A549 (cell line): ENCODE results near the gene VMO1. TPM values are rescaled to one million over a fixed set of nuclear protein-coding genes. Genes with fewer than 3 reads are reported as not detected.

ENCODE experiments used
- ATAC-seq, 2 experiments: fragments of 200-7000 bp in 1 of 2; fragments of >200 bp in 1 of 2; cut with Nextera tagmentation in 1 of 2; cut with Tn5 transposase in 1 of 2; 3 replicates each; pipeline versions ENCODE4 v1.8.0 to v1.9.1; 2018 to 2020; ENCODE audit warnings: mild to moderate bottlenecking in 1 of 2, moderate library complexity in 1 of 2
- CTCF ChIA-PET: fragments of 300-600 bp; sonication (Branson Sonifier 250); formaldehyde crosslinking; extraction: SDS; loops from one replicate; lab custom pipeline; 2021; ENCODE audit warnings: antibody characterized with exemption, inconsistent platforms; lab: Yijun Ruan, JAX
- POLR2A ChIA-PET: fragments of 350-600 bp; formaldehyde crosslinking; extraction: SDS; loops from one replicate; lab custom pipeline; 2021; ENCODE audit warnings: antibody characterized with exemption, inconsistent platforms; lab: Yijun Ruan, JAX
- DNase-seq, 2 experiments: peaks; one replicate each; pipeline versions ENCODE4 v3.0.0 to v3.0.0-alpha.2; 2011 to 2016; ENCODE audit warnings: low read depth in 1 of 2, low spot score in 1 of 2
- FAIRE-seq: peaks from 2 replicates; lab custom pipeline; 2011; peaks lifted over from hg19 to GRCh38; lab: Jason Lieb, UNC
- H3K27ac ChIP-seq, 2 experiments: fragments of >200 bp; sonication (Bioruptor Twin); formaldehyde crosslinking; 3 replicates each; pipeline ENCODE4 v1.5.1; 2016 to 2017
- H3K4me1 ChIP-seq: fragments of >200 bp; sonication (Bioruptor Twin); formaldehyde crosslinking; 3 replicates; pipeline ENCODE4 v1.6.1; 2016
- H3K4me2 ChIP-seq: fragments of >200 bp; sonication (Bioruptor Twin); formaldehyde crosslinking; 3 replicates; pipeline ENCODE4 v1.6.1; 2016
- H3K4me3 ChIP-seq: fragments of >200 bp; sonication (Bioruptor Twin); formaldehyde crosslinking; 3 replicates; pipeline ENCODE4 v1.5.1; 2016
- H3K9me3 ChIP-seq: fragments of >200 bp; sonication (Bioruptor Twin); formaldehyde crosslinking; 3 replicates; pipeline ENCODE4 v1.6.1; 2016
- CBX8 ChIP-seq: fragments of 200-600 bp; sonication (generic); IDR thresholded peaks from 2 replicates; pipeline ENCODE4 v1.6.1; 2016
- CHD4 ChIP-seq: fragments of 200-600 bp; sonication (generic); IDR thresholded peaks from 2 replicates; pipeline ENCODE4 v1.6.1; 2016; ENCODE audit warnings: antibody characterized with exemption, mild to moderate bottlenecking, borderline replicate concordance
- EHF ChIP-seq: fragments of 250-450 bp; sonication (Bioruptor Pico); IDR thresholded peaks from 2 replicates; pipeline ENCODE4 v1.5.0; 2020; ENCODE audit warnings: mild to moderate bottlenecking
- FOSL2 ChIP-seq, 2 experiments: fragments of 450-650 bp in 1 of 2; fragments of >200 bp in 1 of 2; sonication (Bioruptor Twin) in 1 of 2; formaldehyde crosslinking; IDR thresholded peaks; 2 replicates each; pipeline versions ENCODE4 v1.5.0 to v1.6.1; 2016 to 2020; ENCODE audit warnings: mild to moderate bottlenecking in 1 of 2, moderate library complexity in 1 of 2
- HDAC2 ChIP-seq: fragments of 200-600 bp; sonication (generic); IDR thresholded peaks from 2 replicates; pipeline ENCODE4 v1.6.1; 2016
- HOXB13 ChIP-seq: fragments of 250-450 bp; sonication (Bioruptor Pico); IDR thresholded peaks from 2 replicates; pipeline ENCODE4 v1.5.0; 2020; ENCODE audit warnings: low read depth, mild to moderate bottlenecking, moderate library complexity
- JUNB ChIP-seq: fragments of >200 bp; sonication (Bioruptor Twin); formaldehyde crosslinking; IDR thresholded peaks from 2 replicates; pipeline ENCODE4 v1.6.1; 2016
- NFE2L2 ChIP-seq: fragments of 150-350 bp; conservative IDR thresholded peaks from 2 replicates; pipeline ENCODE4 v1.6.1; 2014; ENCODE audit warnings: low read length
- POLR2A ChIP-seq: IDR thresholded peaks from 2 replicates; pipeline ENCODE4 v1.6.1; 2012; ENCODE audit warnings: mild to moderate bottlenecking, low read length
- SMC3 ChIP-seq: fragments of >200 bp; sonication (Bioruptor Twin); formaldehyde crosslinking; IDR thresholded peaks from 3 replicates; pipeline ENCODE4 v1.6.1; 2018; ENCODE audit warnings: inconsistent platforms
- SREBF2 ChIP-seq: fragments of 450-650 bp; IDR thresholded peaks from 2 replicates; pipeline ENCODE4 v1.6.1; 2014; ENCODE audit warnings: mild to moderate bottlenecking, moderate library complexity
- ZC3H11A ChIP-seq: fragments of 450-650 bp; IDR thresholded peaks from 2 replicates; pipeline ENCODE4 v1.6.1; 2014; ENCODE audit warnings: antibody characterized with exemption, mild to moderate bottlenecking
- WGBS: methylation state at CpG from one replicate; pipeline ENCODE4 v1.1.6; 2017; ENCODE audit errors: missing lambda C conversion rate; 5-methylcytosine and 5-hydroxymethylcytosine counted together
- polyA plus RNA-seq, 4 experiments: library from polyadenylated mRNA; depleted of rRNA in 3 of 4; stranded (reverse); fragments of >200 nt; fragmentation: RNase III in 1 of 4; extraction: RNeasy Plus Mini Kit Qiagen cat#74134 plus additional on column Dnase treatment in 1 of 4; gene quantifications; 2 replicates in 3 of 4; 3 replicates in 1 of 4; pipeline ENCODE4 v1.2.3, GENCODE V29; 2011 to 2017
- TF ChIP-seq, protein P1 (sequence below): fragments of 450-650 bp; IDR thresholded peaks from 2 replicates; pipeline ENCODE4 v1.6.1; 2014; ENCODE audit warnings: antibody characterized with exemption
- TF ChIP-seq, protein P2 (sequence below): fragments of >200 bp; sonication (Bioruptor Twin); formaldehyde crosslinking; IDR thresholded peaks from 3 replicates; pipeline ENCODE4 v1.5.1; 2016
- TF ChIP-seq, protein P3 (sequence below): IDR thresholded peaks from 2 replicates; pipeline ENCODE4 v1.6.1; 2012
- TF ChIP-seq, protein P4 (sequence below): IDR thresholded peaks from 2 replicates; pipeline ENCODE4 v1.6.1; 2012
- TF ChIP-seq, protein P5 (sequence below): fragments of 250-450 bp; sonication (Bioruptor Pico); IDR thresholded peaks from 2 replicates; pipeline ENCODE4 v1.5.0; 2020; ENCODE audit warnings: low read depth, mild to moderate bottlenecking, moderate library complexity

Gene VMO1
- polyA plus RNA-seq, 2 of the 4 experiments (the other 2 are of a cell fraction) = 0.58 to 0.81 TPM

DNA sequence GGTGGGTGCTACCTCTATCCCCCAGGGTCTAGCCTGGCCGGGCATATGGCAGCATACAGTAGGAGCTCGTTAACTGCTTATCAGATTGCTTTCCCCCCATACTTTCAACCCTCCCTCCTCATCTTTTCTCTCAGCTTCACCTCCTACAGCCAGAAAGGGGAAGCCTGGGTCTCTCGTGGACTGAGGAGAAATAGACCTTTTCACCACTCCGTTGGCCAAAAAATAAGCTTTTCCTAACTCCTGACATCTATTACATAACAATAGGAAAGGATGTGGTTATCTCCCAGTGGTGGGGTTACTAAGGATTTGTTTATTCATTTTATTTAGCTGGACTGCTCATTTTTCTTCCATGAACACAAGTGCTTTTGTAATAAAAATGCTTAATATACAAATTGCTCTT lies 37.5 kb downstream of the VMO1 start:
- Histone ChIP-seq H3K9me3 (no peaks in the 10 kb centered on the region), H3K27ac (no peak overlapping the region), H3K4me1 (no peaks in the 10 kb centered on the region), H3K4me2 (no peak overlapping the region), H3K4me3 (no peak overlapping the region)
- ChIA-PET POLR2A (interaction anchor here (0.6 kb wide), 1 partner anchor 47 kb away, joined by 3 read pairs; the partner anchor contains the start of gene PSMB6), CTCF (interaction anchor here (0.6 to 1.8 kb wide), 6 partner anchors 10 to 885 kb away, joined by 3 to 5 read pairs (median 3); no protein-coding TSS in a partner anchor)
- TF ChIP-seq, protein P1, sequence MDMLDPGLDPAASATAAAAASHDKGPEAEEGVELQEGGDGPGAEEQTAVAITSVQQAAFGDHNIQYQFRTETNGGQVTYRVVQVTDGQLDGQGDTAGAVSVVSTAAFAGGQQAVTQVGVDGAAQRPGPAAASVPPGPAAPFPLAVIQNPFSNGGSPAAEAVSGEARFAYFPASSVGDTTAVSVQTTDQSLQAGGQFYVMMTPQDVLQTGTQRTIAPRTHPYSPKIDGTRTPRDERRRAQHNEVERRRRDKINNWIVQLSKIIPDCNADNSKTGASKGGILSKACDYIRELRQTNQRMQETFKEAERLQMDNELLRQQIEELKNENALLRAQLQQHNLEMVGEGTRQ = no peak
- DNase-seq (no peak), ATAC-seq (no peak), FAIRE-seq (no peak)
- WGBS = 55% methylated on average over 4 of the region's 4 CpGs

DNA sequence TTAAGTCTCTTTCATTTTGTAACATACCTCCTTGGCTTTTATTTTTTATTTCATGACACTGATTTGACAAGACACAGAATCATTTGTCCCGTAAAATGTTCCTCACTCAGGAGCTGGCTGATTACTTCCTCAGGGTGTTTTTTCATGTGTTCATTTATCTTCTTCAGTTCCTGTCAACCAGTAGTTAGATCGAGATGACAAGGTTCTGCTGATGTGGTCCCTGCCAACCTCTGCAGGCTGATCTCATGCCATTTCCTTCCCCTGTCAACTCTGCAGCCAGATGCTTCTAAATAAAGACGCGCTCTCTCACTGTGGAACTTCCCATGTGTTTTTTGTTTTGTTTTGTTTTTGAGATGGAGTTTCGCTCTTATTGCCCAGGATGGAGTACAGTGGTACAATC lies 38.3 kb downstream of the VMO1 start:
- Histone ChIP-seq H3K4me2 (no peak overlapping the region), H3K4me1 (no peaks in the 10 kb centered on the region), H3K27ac (no peak overlapping the region), H3K9me3 (no peaks in the 10 kb centered on the region), H3K4me3 (no peak overlapping the region)
- no peak for ATAC-seq
- WGBS = 77% methylated on average over 5 of the region's 5 CpGs
- no peak for DNase-seq
- TF ChIP-seq HDAC2 (no peak), CHD4 (no peak), EHF (CRISPR knock-in tag) (no peak), SREBF2 (no peak), POLR2A (no peak), CBX8 (no peak), FOSL2 (IDR thresholded peaks at IDR 0.05) (no peak), FOSL2 (CRISPR knock-in tag; IDR thresholded peaks at IDR 0.05) (no peak), NFE2L2 (no peak), JUNB (no peak), HOXB13 (CRISPR knock-in tag) (no peak), SMC3 (no peak), ZC3H11A (no peak)
- TF ChIP-seq, protein P2, sequence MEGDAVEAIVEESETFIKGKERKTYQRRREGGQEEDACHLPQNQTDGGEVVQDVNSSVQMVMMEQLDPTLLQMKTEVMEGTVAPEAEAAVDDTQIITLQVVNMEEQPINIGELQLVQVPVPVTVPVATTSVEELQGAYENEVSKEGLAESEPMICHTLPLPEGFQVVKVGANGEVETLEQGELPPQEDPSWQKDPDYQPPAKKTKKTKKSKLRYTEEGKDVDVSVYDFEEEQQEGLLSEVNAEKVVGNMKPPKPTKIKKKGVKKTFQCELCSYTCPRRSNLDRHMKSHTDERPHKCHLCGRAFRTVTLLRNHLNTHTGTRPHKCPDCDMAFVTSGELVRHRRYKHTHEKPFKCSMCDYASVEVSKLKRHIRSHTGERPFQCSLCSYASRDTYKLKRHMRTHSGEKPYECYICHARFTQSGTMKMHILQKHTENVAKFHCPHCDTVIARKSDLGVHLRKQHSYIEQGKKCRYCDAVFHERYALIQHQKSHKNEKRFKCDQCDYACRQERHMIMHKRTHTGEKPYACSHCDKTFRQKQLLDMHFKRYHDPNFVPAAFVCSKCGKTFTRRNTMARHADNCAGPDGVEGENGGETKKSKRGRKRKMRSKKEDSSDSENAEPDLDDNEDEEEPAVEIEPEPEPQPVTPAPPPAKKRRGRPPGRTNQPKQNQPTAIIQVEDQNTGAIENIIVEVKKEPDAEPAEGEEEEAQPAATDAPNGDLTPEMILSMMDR = no peak
- TF ChIP-seq, protein P3, sequence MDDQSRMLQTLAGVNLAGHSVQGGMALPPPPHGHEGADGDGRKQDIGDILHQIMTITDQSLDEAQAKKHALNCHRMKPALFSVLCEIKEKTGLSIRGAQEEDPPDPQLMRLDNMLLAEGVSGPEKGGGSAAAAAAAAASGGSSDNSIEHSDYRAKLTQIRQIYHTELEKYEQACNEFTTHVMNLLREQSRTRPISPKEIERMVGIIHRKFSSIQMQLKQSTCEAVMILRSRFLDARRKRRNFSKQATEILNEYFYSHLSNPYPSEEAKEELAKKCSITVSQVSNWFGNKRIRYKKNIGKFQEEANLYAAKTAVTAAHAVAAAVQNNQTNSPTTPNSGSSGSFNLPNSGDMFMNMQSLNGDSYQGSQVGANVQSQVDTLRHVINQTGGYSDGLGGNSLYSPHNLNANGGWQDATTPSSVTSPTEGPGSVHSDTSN = no peak
- TF ChIP-seq, protein P1 = no peak
- TF ChIP-seq, protein P4, sequence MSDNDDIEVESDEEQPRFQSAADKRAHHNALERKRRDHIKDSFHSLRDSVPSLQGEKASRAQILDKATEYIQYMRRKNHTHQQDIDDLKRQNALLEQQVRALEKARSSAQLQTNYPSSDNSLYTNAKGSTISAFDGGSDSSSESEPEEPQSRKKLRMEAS = no peak
- TF ChIP-seq, protein P5, sequence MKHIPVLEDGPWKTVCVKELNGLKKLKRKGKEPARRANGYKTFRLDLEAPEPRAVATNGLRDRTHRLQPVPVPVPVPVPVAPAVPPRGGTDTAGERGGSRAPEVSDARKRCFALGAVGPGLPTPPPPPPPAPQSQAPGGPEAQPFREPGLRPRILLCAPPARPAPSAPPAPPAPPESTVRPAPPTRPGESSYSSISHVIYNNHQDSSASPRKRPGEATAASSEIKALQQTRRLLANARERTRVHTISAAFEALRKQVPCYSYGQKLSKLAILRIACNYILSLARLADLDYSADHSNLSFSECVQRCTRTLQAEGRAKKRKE (CRISPR knock-in tag) = no peak
- no peak for FAIRE-seq
- ChIA-PET POLR2A (interaction anchor here (0.7 kb wide), 1 partner anchor 42 kb away, joined by 4 read pairs; no protein-coding TSS in a partner anchor), CTCF (interaction anchor here (0.6 to 1.8 kb wide), 6 partner anchors 8 to 550 kb away, joined by 3 to 5 read pairs (median 4); no protein-coding TSS in a partner anchor)
